EH (cell line): ENCODE data around the gene DIS3.
"Not testable (repeated sequence)": the region's sequence is repeated elsewhere in the genome, so short reads cannot be mapped to it uniquely, and the experiment has no call there.

Source experiments
- DNase-seq: peaks from one replicate; pipeline ENCODE4 v3.0.0-alpha.2; 2015; ENCODE audit warnings: low read depth

DIS3 gene

GRCh38 chr13:72781451-72782439, at the start of gene DIS3, which contains the start of gene PIBF1:
DIS3 (minus strand) TSS chr13:72781900; CDS start chr13:72781832, 68 bp downstream.
PIBF1 (plus strand) TSS chr13:72782133; CDS start chr13:72783470, 1,337 bp downstream.
- DNase-seq: peak; percentile 99

DNA sequence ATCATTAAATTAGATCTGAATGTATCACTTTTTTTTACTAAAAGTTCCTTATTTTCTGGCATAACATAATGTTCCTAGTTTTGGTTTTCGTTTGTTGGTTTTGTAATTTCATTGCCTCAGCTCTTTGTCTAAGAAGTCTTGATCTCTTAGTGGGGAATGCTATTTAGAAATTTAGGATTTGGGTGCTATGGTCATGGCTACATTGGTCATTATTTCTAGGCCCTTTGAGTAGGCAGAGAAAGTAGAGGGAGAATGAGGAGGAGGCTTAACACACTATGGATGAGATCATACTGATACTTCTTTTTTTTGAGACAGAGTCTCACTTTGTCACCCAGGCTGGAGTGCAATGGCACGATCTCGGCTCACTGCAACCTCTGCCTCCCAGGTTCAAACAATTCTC, 42.0 kb upstream of the DIS3 start:
- no peak for DNase-seq

GRCh38 chr13:72823081-72823480, 41.4 kb upstream of the DIS3 start:
- DNase-seq: no peak

DNA sequence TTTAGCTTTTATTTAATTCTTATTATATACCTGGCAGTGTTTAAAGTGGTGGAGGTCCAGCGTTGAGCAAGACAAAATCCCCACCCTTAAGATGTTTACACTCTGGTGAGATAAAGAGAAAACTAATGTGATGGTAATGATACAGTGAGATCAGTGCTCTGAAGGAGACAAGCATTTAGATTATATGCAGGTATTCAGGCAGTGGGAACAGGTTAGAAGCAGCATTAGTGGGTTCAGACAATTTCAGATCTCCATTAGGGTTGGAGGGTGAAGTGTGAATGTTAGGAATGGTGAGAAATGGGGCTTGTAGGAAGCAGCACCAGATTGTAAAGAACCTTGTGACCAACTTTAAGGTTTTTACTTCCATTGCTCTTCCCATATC, 39.2 kb upstream of the DIS3 start:
- DNase-seq: no peak

DNA sequence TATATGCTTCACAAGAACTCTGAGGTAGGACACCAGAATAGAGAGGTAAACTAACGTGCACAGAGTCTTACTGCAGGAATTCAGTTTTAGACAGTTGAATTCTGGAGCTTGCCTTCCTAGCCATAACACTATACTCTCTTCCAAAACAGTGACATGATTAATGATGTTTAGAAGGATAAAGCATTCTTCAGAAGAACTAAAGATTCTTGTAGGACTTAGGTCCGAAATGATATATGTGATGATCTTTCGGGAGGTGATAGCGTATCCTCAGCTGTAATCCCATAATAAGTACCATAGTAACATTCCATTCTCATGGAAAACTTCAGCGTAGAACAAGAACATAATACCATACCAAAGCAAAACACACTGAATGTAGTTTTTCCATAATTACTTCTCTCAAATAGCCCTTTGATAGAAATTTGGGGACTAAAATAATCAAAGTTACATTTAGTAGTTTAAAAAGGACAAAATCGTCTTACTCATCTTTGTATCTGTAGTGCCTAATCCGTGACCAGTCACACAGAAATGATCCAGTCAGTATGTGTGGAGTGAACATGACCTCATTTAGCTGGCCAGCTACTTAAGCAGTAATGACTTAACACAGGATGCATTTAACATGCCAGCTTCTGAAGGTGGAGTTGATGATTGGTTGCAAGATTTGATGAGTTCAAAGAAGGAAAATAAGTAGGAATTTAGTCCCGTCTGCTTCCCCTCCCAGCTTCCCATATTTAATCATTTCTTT, 38.6 kb upstream of the DIS3 start:
- peak; percentile 67 for DNase-seq

DNA sequence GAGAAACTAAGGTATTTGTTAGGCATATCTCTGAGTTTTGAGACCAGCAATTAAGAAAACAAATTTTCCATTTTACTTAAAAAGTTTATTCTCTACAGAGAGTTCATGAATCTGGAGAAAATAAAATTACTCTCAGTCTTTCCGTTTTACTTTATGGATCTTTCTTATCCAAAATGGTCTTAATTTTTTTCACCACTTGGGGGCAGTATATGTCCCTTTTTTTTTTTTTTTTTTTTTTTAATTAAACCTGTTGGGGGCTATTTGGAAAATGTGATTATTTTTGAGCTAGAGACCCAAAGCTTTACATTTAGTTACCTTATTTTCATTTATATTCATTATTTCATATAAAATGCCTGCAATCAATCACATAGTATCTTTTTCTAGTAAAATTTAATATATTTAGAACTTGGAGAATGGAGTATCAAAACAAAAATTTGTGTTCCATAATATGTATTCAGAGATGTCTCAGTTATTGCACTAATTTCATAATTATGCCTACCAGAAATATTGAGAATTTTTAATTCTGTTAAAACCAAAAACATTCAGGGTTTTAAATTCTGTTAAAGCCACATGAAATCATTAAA, 27.3 kb upstream of the DIS3 start:
- peak; percentile 32 for DNase-seq

DNA sequence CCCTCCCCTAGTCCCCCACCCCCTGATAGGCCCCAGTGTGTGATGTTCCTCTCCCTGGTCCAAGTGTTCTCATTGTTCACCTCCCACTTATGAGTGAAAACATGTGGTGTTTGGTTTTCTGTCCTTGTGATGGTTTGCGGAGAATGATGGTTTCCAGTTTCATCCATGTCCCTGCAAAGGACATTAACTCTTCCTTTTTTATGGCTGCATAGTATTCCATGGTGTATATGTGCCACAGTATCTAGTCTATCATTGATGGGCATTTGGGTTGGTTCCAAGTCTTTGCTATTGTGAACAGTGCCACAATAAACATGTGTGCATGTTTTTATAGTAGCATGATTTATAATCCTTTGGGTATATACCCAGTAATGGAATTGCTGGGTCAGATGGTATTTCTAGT, 24.8 kb upstream of the DIS3 start:
- DNase-seq: not testable (repeated sequence)

DNA sequence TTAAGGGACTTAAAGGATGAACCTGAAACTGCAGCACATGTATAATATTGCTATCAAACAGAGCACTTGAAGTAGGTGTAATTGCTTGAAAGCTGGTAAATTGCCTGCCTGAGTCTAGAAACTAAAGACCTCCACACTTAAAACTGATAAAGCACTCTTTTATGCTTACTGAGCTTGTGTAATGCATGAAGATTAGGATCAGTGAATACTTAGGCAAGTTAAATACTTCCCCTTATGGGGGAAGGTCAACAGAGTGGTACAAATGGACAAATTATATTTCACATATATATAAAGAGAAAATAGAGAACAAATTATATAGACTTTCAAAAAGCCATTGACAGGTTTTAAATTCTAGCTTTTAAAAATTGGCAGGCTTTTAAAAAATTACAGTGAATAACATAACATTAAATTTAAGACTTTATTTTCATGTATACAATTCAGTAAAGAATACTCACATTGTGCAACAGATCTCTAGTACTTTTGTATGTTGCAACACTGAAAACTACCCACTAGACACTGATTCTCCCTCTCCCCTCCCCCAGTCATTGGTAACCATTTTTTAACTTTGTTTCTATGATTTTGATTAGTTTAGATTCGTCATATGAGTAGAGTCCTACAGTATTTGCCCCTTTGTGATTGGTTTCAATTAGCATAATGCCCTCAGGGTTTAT, 24.1 kb upstream of the DIS3 start:
- DNase-seq: no peak

DNA sequence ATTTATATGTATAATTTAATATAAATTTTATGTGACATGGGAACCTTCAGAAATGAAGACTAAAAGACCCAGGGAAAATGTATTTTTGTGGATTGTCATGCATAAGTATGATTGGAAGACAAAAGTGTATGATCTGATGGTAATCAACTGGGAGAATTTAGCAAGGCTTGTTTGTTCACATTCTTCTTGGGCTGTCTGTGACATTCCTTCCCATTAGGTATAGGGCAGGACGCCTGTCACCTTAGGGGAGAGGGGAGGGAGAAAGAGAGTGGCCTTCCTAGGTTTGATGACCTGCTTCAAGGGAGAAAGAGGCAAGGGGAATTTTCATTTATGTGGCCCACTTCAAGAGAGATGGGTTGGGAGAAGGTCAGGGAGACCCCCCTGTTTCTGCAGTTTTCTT, 22.6 kb upstream of the DIS3 start:
- no peak for DNase-seq

DNA sequence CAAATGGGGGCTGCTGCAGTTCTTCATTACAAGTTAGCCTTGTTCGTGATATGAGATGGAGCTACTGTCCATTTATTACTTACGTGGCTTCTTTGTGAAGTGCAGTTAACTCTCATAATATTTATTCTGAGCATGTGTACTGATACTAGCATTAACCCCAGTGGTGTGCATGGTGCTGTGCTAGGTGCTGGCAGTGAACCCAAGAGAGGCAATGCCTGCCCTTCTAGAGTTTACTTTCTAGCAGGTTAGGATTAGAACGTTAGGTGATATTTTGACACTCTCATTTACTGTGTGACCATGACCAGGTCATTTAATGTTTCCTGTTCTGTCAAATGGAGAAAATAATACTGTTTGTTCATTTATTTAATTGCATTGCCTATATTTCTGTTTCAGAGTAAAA, 17.1 kb upstream of the DIS3 start:
- no peak for DNase-seq

- no peak for DNase-seq
These were observed 10.9 kb upstream of the DIS3 start for GRCh38 chr13:72792640-72793039.

DNA sequence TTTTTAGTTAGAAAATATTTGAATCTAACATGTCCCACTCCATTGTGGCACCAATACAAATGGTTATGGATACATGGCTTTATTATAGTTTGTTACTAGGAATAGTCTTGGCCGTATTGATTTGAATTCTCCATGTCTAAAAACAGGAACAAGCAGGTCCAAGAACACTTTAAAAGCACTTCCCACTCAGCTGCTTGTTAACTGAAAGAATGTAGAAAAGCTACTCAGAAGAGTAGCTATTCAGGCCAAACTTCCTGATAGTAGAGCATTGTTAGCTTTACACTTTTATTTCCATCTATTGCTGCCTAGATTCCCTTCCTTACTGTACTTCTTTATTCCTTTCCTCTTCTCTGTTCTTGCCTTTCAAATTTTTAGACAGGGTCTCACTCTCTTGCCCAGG, 7.1 kb upstream of the DIS3 start:
- no peak for DNase-seq

DNA sequence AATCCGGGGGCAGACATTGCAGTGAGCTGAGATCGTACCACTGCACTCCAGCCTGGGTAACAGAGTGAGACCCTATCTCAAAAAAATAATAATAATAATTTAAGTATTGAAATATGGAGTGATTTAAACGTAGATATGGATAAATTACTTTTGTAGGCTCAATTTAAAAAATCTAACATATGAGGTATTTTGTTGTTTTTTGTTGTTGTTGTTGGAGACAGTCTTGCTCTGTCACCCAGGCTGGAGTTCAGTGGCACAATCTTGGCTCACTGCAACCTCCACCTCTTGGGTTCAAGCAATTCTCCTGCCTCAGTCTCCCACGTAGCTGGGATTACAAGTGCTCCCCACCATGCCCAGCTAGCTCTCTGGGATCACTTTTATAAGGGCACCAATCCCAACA, 3.0 kb upstream of the DIS3 start:
- DNase-seq: not testable (repeated sequence)

DNA sequence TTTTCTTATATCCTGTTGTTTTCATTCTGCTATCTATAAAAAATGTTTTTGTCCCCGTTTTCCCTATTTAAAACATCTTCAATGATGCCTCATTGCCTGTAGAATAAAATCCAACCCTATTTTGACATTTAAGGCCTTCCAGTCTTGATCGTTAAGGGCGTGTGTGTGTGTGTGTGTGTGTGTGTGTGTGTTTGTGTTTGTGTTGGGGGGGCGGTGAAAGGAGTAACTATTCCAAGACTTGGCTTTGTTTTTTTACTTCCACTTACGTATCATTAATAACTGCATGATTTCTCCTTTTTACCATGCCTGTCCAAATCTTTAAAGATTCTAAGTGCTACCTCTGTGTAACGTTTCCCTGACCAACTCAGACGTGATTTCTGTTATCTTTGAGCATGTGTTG, 1.0 kb upstream of the DIS3 start:
- peak; percentile 12 for DNase-seq

- DNase-seq: peak; percentile 9
These were observed 7.7 kb downstream of the DIS3 start for GRCh38 chr13:72774019-72774418.

- DNase-seq: no peak
These were observed 18.3 kb downstream of the DIS3 start for GRCh38 chr13:72763411-72763810.

- no peak for DNase-seq
These were observed 21.5 kb downstream of the DIS3 start for GRCh38 chr13:72760189-72760588.

DNA sequence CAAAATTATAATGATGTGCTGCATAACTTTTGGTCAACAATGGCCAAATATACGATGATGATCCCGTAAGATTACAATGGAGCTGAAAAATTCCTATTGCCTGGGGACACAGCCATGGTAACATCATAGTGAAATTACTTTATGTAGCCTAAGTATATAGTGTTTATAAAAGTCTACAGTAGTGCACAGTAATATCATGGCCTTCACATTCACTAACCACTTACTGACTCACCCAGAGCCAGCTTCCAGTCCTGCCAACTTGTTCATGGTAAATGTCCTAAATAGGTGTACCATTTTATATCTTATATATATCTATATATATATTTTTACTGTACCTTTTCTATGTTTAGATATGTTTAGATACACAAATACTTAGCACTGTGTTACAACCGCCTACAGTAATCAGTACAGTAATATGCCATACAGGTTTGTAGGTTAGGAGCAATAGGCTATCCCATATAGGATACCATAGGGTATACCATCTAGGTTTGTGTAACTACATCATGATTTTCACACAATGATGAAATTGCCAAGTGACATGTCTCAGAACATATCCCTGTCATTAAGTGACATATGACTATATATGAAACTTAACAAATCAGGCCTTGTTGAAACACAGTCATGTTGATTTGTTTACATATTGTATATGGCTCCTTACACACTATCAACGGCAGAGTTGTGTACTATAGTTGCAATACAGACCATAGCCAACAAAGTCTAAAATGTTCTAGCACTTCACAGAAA, 23.7 kb downstream of the DIS3 start:
- DNase-seq: peak; percentile 8

DNA sequence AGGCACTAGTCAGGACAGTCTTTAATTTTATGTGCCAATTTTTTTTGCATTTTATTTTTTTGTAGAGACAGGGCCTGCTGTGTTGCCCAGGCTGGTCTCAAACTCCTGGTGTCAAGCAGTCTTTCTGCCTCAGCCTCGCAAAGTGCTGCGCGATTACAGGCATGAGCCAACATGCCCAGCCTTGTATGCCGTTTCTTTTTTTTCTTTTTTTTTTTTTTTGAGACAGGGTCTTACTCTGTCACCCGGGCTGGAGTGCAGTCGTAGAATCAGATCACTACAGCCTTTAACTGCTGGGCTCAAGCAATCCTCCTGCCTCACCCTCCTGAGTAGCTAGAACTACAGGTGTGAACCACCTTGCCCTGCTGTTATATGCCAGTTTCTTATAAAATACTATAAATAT, 27.6 kb downstream of the DIS3 start:
- DNase-seq: no peak

DNA sequence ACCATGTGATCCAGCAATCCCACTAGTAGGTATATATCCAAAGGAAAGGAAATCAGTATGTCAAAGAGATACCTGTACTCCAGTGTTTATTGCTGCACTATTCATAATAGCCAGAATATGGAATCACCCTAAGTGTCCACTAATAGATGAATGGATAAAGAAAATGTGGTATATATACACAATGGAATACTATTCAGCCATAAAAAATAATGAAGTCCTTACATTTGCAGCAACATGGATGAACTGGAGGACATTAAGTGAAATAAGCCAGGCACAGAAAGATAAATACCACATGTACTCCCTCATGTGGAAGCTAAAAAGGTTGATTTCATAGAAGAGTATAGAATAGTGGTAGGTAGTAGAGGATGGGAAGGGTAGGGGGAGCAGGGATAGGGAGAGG, 30.5 kb downstream of the DIS3 start:
- DNase-seq: no peak

DNA sequence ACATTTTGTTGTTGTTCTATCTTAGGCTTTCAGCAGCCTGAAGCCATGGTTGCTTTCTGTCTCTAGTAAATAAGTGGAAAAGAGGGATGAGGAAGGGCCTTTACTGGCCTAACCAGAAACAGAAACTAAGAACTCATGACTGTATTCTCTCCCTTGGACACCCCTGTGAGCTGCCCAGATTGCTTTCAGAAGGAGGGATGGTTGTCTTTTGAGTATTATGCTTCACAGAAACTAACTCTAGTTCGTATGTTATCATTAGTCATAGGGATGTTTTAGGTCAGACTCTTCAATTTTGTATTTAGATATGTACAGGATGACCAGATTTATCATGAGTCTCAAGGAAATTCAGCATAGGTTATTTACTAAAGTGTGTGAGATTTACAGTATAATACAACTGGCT, 36.4 kb downstream of the DIS3 start:
- no peak for DNase-seq
